Gastrocnemius medialis (tissue), 4 donors: ENCODE measurements around the gene APEH.

Experiments
- POLR2A ChIP-seq, 2 donors: fragments of 450-650 bp; IDR thresholded peaks; one replicate each; pipeline ENCODE4 v1.6.1; 2017; ENCODE audit warnings: antibody characterized with exemption in 2 of 2, mild to moderate bottlenecking in 2 of 2, moderate library complexity in 2 of 2
- TF ChIP-seq, protein P1 (sequence below), 5 experiments: fragments of 450-650 bp in 3 of 5; fragments of 200-600 bp in 2 of 5; sonication (generic) in 2 of 5; IDR thresholded peaks in 4 of 5; conservative IDR thresholded peaks in 1 of 5; 1 replicate in 4 of 5; 2 replicates in 1 of 5; pipeline ENCODE4 v1.5.1; 2016 to 2019; ENCODE audit warnings: antibody characterized with exemption in 5 of 5, mild to moderate bottlenecking in 3 of 5, moderate library complexity in 3 of 5

GRCh38 chr3:49638445-49638844, 35.7 kb upstream of the APEH start:
- TF ChIP-seq, protein P1, sequence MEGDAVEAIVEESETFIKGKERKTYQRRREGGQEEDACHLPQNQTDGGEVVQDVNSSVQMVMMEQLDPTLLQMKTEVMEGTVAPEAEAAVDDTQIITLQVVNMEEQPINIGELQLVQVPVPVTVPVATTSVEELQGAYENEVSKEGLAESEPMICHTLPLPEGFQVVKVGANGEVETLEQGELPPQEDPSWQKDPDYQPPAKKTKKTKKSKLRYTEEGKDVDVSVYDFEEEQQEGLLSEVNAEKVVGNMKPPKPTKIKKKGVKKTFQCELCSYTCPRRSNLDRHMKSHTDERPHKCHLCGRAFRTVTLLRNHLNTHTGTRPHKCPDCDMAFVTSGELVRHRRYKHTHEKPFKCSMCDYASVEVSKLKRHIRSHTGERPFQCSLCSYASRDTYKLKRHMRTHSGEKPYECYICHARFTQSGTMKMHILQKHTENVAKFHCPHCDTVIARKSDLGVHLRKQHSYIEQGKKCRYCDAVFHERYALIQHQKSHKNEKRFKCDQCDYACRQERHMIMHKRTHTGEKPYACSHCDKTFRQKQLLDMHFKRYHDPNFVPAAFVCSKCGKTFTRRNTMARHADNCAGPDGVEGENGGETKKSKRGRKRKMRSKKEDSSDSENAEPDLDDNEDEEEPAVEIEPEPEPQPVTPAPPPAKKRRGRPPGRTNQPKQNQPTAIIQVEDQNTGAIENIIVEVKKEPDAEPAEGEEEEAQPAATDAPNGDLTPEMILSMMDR (IDR thresholded peaks at IDR 0.05 in 4 of 5, conservative IDR thresholded peaks at IDR 0.05 in 1 of 5), result no peak
- no peak for TF ChIP-seq POLR2A (IDR thresholded peaks at IDR 0.05)
